Mammary epithelial cell (primary cell): Measurements from ENCODE around the gene FOXA2.
A peak's percentile ranks its signal among the peaks of the same experiment; 100 is the strongest.

Experiments used
- CTCF ChIP-seq, 2 donors: IDR thresholded peaks in 1 of 2; conservative IDR thresholded peaks in 1 of 2; 2 replicates each; pipeline ENCODE4 v1.5.1; 2011 to 2012; ENCODE audit warnings: inconsistent platforms in 2 of 2, low read length in 2 of 2, mild to moderate bottlenecking in 2 of 2, control low read depth in 1 of 2, low read depth in 1 of 2; ENCODE audit not compliant: insufficient read depth in 1 of 2; ENCODE audit errors: extremely low read depth in 1 of 2
- EZH2 ChIP-seq: IDR thresholded peaks from 2 replicates; pipeline ENCODE4 v1.6.1; 2012; ENCODE audit warnings: low read length, inconsistent platforms, borderline replicate concordance

- TF ChIP-seq CTCF (conservative IDR thresholded peaks at IDR 0.05 in 1 of 2, IDR thresholded peaks at IDR 0.05 in 1 of 2; ENCODE audit: extremely low read depth in 1 of 2, insufficient read depth in 1 of 2, low read depth in 1 of 2, low read length in 2 of 2) (no peak), EZH2 (peak; percentile 27)
Measured at GRCh38 chr20:22581437-22582385, 2.7 kb downstream of the FOXA2 start.
